ENCODE data around the gene TMEM59L.
"Not testable (repeated sequence)": the region's sequence is repeated elsewhere in the genome, so short reads cannot be mapped to it uniquely, and the experiment has no call there.

TMEM59L gene

GRCh38 chr19:18612772-18613588 lies at the start of gene TMEM59L:
Gene TMEM59L, plus strand, starts transcription at chr19:18612870. Its CDS starts 89 bp downstream, at chr19:18612959.
- DNase-seq = no peak

GRCh38 chr19:18566953-18567352 lies 45.7 kb upstream of the TMEM59L start:
- no peak for DNase-seq

GRCh38 chr19:18568367-18568766 lies 44.3 kb upstream of the TMEM59L start:
- no peak for DNase-seq

- DNase-seq = peak; percentile 95
Measured at GRCh38 chr19:18571564-18572344, 40.9 kb upstream of the TMEM59L start, which contains the start of gene UBA52. Gene UBA52, plus strand, starts transcription at chr19:18571857. Its CDS starts 1,444 bp downstream, at chr19:18573301.

- no peak for DNase-seq
Measured at GRCh38 chr19:18574691-18575291, 37.9 kb upstream of the TMEM59L start.

- no peak for DNase-seq
Measured at GRCh38 chr19:18576383-18576782, 36.3 kb upstream of the TMEM59L start.

- DNase-seq = no peak
Measured at GRCh38 chr19:18577365-18577914, 35.2 kb upstream of the TMEM59L start.

- DNase-seq = no peak
Measured at GRCh38 chr19:18580311-18580710, 32.4 kb upstream of the TMEM59L start.

- DNase-seq = no peak
Measured at GRCh38 chr19:18586306-18586705, 26.4 kb upstream of the TMEM59L start.

- no peak for DNase-seq
Measured at GRCh38 chr19:18587561-18587960, 25.1 kb upstream of the TMEM59L start.

- DNase-seq = no peak
Measured at GRCh38 chr19:18587962-18588610, 24.6 kb upstream of the TMEM59L start.

- DNase-seq = peak; percentile 68
Measured at GRCh38 chr19:18588611-18589379, 23.9 kb upstream of the TMEM59L start, which contains the start of gene REX1BD. Gene REX1BD, plus strand, starts transcription at chr19:18588798. Its CDS starts 4 bp downstream, at chr19:18588802.

GRCh38 chr19:18589380-18590272 lies 23.0 kb upstream of the TMEM59L start:
- peak; percentile 30 for DNase-seq

GRCh38 chr19:18590273-18591272 lies 22.1 kb upstream of the TMEM59L start:
- peak; percentile 31 for DNase-seq

GRCh38 chr19:18591735-18592385 lies 20.8 kb upstream of the TMEM59L start:
- DNase-seq = no peak

GRCh38 chr19:18592732-18593131 lies 19.9 kb upstream of the TMEM59L start:
- DNase-seq = not testable (repeated sequence)

- no peak for DNase-seq
Measured at GRCh38 chr19:18593367-18594095, 19.1 kb upstream of the TMEM59L start.

Data from NCI-H1092 (cell line).